Body of pancreas (tissue), 4 donors: ENCODE measurements around the gene TEX54.

Experiments used
- CTCF ChIP-seq, 7 experiments: fragments of 450-650 bp in 4 of 7; fragments of 200-600 bp in 3 of 7; sonication (generic) in 3 of 7; IDR thresholded peaks; one replicate each; pipeline ENCODE4 v1.5.1; 2016 to 2019; ENCODE audit warnings: antibody characterized with exemption in 7 of 7
- POLR2A ChIP-seq, 3 donors: fragments of 450-650 bp; IDR thresholded peaks; one replicate each; pipeline ENCODE4 v1.6.1; 2016; ENCODE audit warnings: antibody characterized with exemption in 3 of 3, mild to moderate bottlenecking in 2 of 3

GRCh38 chr11:62788991-62789390 lies 43.6 kb downstream of the TEX54 start:
- TF ChIP-seq CTCF (IDR thresholded peaks at IDR 0.05), result no peak
- no peak for TF ChIP-seq POLR2A (IDR thresholded peaks at IDR 0.05)
